ENCODE measurements around the gene MCEMP1. TPM values are rescaled to one million over a fixed set of nuclear protein-coding genes. Genes with fewer than 3 reads are reported as not detected.
A peak's percentile ranks its signal among the peaks of the same experiment; 100 is the strongest.

MCEMP1 gene
- total and polyA plus RNA-seq, 2 experiments from 2014 or later = not detected

DNA sequence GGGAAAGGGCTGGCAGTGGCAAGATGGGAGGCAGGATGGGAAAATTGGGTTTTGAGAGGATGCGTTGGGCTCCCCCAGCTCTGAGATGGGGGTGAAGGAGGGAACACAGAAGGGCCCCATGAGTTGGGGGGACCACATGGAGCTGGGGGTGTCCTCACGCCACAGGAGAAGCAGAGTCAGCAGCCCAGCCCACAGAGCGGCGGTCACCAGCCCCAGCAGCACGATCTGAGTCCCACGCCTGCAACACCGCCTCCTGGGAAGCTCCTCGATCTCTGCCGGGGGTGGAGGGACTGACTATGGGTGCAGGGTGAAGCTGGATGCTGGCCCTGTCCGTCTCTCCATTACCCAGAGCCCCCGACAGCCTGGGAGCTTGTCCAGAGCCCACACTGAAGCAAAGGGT is 21.7 kb downstream of the MCEMP1 start:
- Mint-ChIP-seq H3K9me3 (no peaks in the 10 kb centered on the region; the same call in 2 of the 3 replicates), H3K4me1 (peaks cover 26% of the 10 kb centered on the region), H3K27ac (no peak overlapping the region), H3K27me3 (ENCODE audit: insufficient read depth, low read depth, poor library complexity) (peaks cover 7% of the 10 kb centered on the region), H3K4me3 (no peak overlapping the region), H3K36me3 (ENCODE audit: low read depth) (no peaks in the 10 kb centered on the region; the same call in 2 of the 3 replicates)
- ATAC-seq (peak; percentile 49), DNase-seq (ENCODE audit: low spot score) (no peak)
- H3K4me2 ChIP-seq = peak overlapping the region; percentile 43; the same call in 1 of the 2 replicates
- H3K79me2 ChIP-seq (replicated peaks; ENCODE audit: insufficient read depth) = no peaks in the 10 kb centered on the region
- TF ChIP-seq, protein P1, sequence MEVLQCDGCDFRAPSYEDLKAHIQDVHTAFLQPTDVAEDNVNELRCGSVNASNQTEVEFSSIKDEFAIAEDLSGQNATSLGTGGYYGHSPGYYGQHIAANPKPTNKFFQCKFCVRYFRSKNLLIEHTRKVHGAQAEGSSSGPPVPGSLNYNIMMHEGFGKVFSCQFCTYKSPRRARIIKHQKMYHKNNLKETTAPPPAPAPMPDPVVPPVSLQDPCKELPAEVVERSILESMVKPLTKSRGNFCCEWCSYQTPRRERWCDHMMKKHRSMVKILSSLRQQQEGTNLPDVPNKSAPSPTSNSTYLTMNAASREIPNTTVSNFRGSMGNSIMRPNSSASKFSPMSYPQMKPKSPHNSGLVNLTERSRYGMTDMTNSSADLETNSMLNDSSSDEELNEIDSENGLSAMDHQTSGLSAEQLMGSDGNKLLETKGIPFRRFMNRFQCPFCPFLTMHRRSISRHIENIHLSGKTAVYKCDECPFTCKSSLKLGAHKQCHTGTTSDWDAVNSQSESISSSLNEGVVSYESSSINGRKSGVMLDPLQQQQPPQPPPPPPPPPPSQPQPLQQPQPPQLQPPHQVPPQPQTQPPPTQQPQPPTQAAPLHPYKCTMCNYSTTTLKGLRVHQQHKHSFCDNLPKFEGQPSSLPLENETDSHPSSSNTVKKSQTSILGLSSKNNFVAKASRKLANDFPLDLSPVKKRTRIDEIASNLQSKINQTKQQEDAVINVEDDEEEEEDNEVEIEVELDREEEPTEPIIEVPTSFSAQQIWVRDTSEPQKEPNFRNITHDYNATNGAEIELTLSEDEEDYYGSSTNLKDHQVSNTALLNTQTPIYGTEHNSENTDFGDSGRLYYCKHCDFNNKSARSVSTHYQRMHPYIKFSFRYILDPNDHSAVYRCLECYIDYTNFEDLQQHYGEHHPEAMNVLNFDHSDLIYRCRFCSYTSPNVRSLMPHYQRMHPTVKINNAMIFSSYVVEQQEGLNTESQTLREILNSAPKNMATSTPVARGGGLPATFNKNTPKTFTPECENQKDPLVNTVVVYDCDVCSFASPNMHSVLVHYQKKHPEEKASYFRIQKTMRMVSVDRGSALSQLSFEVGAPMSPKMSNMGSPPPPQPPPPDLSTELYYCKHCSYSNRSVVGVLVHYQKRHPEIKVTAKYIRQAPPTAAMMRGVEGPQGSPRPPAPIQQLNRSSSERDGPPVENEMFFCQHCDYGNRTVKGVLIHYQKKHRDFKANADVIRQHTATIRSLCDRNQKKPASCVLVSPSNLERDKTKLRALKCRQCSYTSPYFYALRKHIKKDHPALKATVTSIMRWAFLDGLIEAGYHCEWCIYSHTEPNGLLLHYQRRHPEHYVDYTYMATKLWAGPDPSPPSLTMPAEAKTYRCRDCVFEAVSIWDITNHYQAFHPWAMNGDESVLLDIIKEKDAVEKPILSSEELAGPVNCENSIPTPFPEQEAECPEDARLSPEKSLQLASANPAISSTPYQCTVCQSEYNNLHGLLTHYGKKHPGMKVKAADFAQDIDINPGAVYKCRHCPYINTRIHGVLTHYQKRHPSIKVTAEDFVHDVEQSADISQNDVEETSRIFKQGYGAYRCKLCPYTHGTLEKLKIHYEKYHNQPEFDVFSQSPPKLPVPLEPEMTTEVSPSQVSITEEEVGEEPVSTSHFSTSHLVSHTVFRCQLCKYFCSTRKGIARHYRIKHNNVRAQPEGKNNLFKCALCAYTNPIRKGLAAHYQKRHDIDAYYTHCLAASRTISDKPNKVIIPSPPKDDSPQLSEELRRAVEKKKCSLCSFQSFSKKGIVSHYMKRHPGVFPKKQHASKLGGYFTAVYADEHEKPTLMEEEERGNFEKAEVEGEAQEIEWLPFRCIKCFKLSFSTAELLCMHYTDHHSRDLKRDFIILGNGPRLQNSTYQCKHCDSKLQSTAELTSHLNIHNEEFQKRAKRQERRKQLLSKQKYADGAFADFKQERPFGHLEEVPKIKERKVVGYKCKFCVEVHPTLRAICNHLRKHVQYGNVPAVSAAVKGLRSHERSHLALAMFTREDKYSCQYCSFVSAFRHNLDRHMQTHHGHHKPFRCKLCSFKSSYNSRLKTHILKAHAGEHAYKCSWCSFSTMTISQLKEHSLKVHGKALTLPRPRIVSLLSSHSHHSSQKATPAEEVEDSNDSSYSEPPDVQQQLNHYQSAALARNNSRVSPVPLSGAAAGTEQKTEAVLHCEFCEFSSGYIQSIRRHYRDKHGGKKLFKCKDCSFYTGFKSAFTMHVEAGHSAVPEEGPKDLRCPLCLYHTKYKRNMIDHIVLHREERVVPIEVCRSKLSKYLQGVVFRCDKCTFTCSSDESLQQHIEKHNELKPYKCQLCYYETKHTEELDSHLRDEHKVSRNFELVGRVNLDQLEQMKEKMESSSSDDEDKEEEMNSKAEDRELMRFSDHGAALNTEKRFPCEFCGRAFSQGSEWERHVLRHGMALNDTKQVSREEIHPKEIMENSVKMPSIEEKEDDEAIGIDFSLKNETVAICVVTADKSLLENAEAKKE (CRISPR knock-in tag; IDR thresholded peaks at IDR 0.05) = no peak
- TF ChIP-seq ZNF114 (CRISPR knock-in tag; IDR thresholded peaks at IDR 0.05) = no peak
- TF ChIP-seq, protein P2, sequence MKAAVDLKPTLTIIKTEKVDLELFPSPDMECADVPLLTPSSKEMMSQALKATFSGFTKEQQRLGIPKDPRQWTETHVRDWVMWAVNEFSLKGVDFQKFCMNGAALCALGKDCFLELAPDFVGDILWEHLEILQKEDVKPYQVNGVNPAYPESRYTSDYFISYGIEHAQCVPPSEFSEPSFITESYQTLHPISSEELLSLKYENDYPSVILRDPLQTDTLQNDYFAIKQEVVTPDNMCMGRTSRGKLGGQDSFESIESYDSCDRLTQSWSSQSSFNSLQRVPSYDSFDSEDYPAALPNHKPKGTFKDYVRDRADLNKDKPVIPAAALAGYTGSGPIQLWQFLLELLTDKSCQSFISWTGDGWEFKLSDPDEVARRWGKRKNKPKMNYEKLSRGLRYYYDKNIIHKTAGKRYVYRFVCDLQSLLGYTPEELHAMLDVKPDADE (IDR thresholded peaks at IDR 0.05) = no peak
- no peak for TF ChIP-seq JUNB (IDR thresholded peaks at IDR 0.05; ENCODE audit: unreplicated experiment)
- 0 out of 2 replicates have a peak, but pooled peaks cover 4% of the 10 kb centered on the region for H3K4me1 ChIP-seq (ENCODE audit: insufficient read depth)
- no peaks in the 10 kb centered on the region for H3K9me2 ChIP-seq (ENCODE audit: insufficient read depth)
- no peak overlapping the region for H3K27ac ChIP-seq (ENCODE audit: low read depth)
- no peak overlapping the region for H3K4me3 ChIP-seq
- no peaks in the 10 kb centered on the region for H3K27me3 ChIP-seq (ENCODE audit: insufficient read depth)
- H2AFZ ChIP-seq = peak overlapping the region; percentile 84
- no peaks in the 10 kb centered on the region for H4K20me1 ChIP-seq (replicated peaks; ENCODE audit: insufficient read depth)
- H3K36me3 ChIP-seq (ENCODE audit: insufficient read depth) = no peaks in the 10 kb centered on the region
- no peaks in the 10 kb centered on the region for H3F3A ChIP-seq (replicated peaks; ENCODE audit: low read depth)

DNA sequence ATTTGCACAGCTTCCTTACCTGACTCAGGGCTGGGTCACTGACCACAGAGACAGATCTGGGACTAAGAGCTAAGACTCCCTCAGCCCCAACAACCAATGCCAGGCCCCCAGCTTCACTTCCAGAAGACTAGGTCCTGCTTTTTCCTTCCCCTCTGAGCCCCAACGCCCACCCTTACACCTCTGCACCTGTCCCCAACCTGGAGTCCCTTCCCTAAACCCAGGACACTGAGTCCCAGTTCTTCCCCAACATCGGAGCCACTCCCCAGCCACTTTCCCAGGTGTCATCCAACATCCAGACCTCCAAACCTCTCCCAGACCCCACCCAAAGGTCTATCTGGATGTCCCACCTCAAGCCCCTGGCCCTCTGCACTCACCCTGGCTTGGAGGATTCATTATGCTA is 22.1 kb downstream of the MCEMP1 start:
- H3K36me3 ChIP-seq (ENCODE audit: insufficient read depth) = no peaks in the 10 kb centered on the region
- Mint-ChIP-seq H3K36me3 (ENCODE audit: low read depth) (no peaks in the 10 kb centered on the region; the same call in 2 of the 3 replicates), H3K9me3 (no peaks in the 10 kb centered on the region; the same call in 2 of the 3 replicates), H3K4me3 (no peak overlapping the region), H3K4me1 (peaks cover 26% of the 10 kb centered on the region), H3K27ac (no peak overlapping the region), H3K27me3 (ENCODE audit: insufficient read depth, low read depth, poor library complexity) (peaks cover 7% of the 10 kb centered on the region)
- peak overlapping the region; percentile 43; the same call in 1 of the 2 replicates for H3K4me2 ChIP-seq
- no peaks in the 10 kb centered on the region for H3K9me2 ChIP-seq (ENCODE audit: insufficient read depth)
- no peaks in the 10 kb centered on the region for H3K27me3 ChIP-seq (ENCODE audit: insufficient read depth)
- ATAC-seq = no peak
- no peaks in the 10 kb centered on the region for H4K20me1 ChIP-seq (replicated peaks; ENCODE audit: insufficient read depth)
- peak overlapping the region; percentile 84 for H2AFZ ChIP-seq
- no peaks in the 10 kb centered on the region for H3K79me2 ChIP-seq (replicated peaks; ENCODE audit: insufficient read depth)
- H3F3A ChIP-seq (replicated peaks; ENCODE audit: low read depth) = no peaks in the 10 kb centered on the region
- H3K4me3 ChIP-seq = no peak overlapping the region
- H3K27ac ChIP-seq (ENCODE audit: low read depth) = no peak overlapping the region
- DNase-seq (ENCODE audit: low spot score) = no peak
- H3K4me1 ChIP-seq (ENCODE audit: insufficient read depth) = 0 out of 2 replicates have a peak, but pooled peaks cover 4% of the 10 kb centered on the region
- TF ChIP-seq, protein P1 (CRISPR knock-in tag; IDR thresholded peaks at IDR 0.05) = no peak

All from GM23338 (cell line).